Lung (tissue), 12 donors: ENCODE results near the gene SCFD1. TPM values are rescaled to one million over a fixed set of nuclear protein-coding genes. Genes with fewer than 3 reads are reported as not detected.
"Not testable (repeated sequence)": the region's sequence is repeated elsewhere in the genome, so short reads cannot be mapped to it uniquely, and the experiment has no call there.

ENCODE experiments used
- ATAC-seq: fragments of 200-7000 bp; cut with Tn5 transposase; one replicate; pipeline ENCODE4 v1.9.1; 2020; ENCODE audit warnings: moderate number of reproducible peaks; ENCODE audit not compliant: insufficient read depth, low FRiP score
- DNase-seq, 3 donors: peaks; one replicate each; pipeline ENCODE4 v3.0.0-alpha.2; 2013 to 2017
- H3K27ac ChIP-seq, 2 donors: one replicate each; pipeline ENCODE4 v1.5.1; 2013; ENCODE audit warnings: mild to moderate bottlenecking in 2 of 2, moderate library complexity in 2 of 2, control low read depth in 1 of 2, inconsistent platforms in 1 of 2, low read depth in 1 of 2, low read length in 1 of 2
- H3K27me3 ChIP-seq, 3 donors: one replicate each; pipeline ENCODE4 v1.5.1; 2013; ENCODE audit warnings: low read length in 2 of 3; ENCODE audit not compliant: control insufficient read depth in 3 of 3, insufficient read depth in 3 of 3
- H3K36me3 ChIP-seq, 4 donors: one replicate each; pipeline ENCODE4 v1.5.1; 2013; ENCODE audit warnings: low read length in 4 of 4, mild to moderate bottlenecking in 1 of 4, moderate library complexity in 1 of 4; ENCODE audit not compliant: control insufficient read depth in 4 of 4, insufficient read depth in 4 of 4
- H3K4me1 ChIP-seq, 5 donors: one replicate each; pipeline ENCODE4 v1.5.1; 2013; ENCODE audit warnings: low read length in 5 of 5, mild to moderate bottlenecking in 2 of 5, moderate library complexity in 1 of 5; ENCODE audit not compliant: control insufficient read depth in 5 of 5, insufficient read depth in 5 of 5
- H3K4me3 ChIP-seq: one replicate; pipeline ENCODE4 v1.5.1; 2013; ENCODE audit warnings: mild to moderate bottlenecking, control low read depth, moderate library complexity
- H3K9ac ChIP-seq, 2 donors: one replicate each; pipeline ENCODE4 v1.5.1; 2013; ENCODE audit warnings: low read length in 2 of 2, control low read depth in 1 of 2; ENCODE audit not compliant: insufficient read depth in 1 of 2
- H3K9me3 ChIP-seq, 4 donors: one replicate each; pipeline ENCODE4 v1.5.1; 2013; ENCODE audit warnings: low read length in 3 of 4, mild to moderate bottlenecking in 1 of 4, moderate library complexity in 1 of 4; ENCODE audit not compliant: control insufficient read depth in 4 of 4, insufficient read depth in 3 of 4
- CTCF ChIP-seq: IDR thresholded peaks from 2 replicates; pipeline ENCODE4 v1.5.1; 2012; ENCODE audit warnings: mild to moderate bottlenecking; ENCODE audit errors: control extremely low read depth, extremely low read depth
- WGBS, 2 donors: extraction: QIAGEN DNeasy Blood & Tissue Kit; methylation state at CpG; one replicate each; pipeline ENCODE4 v1.1.7; 2013; 5-methylcytosine and 5-hydroxymethylcytosine counted together
- polyA plus RNA-seq, 2 donors: library from polyadenylated mRNA; stranded (reverse); fragments of 200-250 nt; gene quantifications; one replicate each; pipeline ENCODE4 v1.2.1, GENCODE V29; 2013
- total RNA-seq, 2 donors: library from RNA; depleted of rRNA in 1 of 2; stranded (reverse); fragments of >200 nt in 1 of 2; gene quantifications; one replicate each; pipeline ENCODE4 v1.2.1, GENCODE V29; 2014 to 2021
- donor health status: control.
- donor health status: control.
- donor health status: Bipolar disorder and iron deficiency.
- donor health status: healthy.
- donor health status: DM: yes; HTN: yes; CAD: no.

The SCFD1 gene
- total and polyA plus RNA-seq, 4 donors = 36.5 to 232 (median 87.7) TPM

- H3K27ac ChIP-seq = no peak overlapping the region
- H3K4me1 ChIP-seq = peaks cover 7 to 10% (median 8%) of the 10 kb centered on the region in 5 donors
- peaks cover 0 to 7% (median under 1%) of the 10 kb centered on the region in 4 donors for H3K36me3 ChIP-seq
- DNase-seq (no peak), ATAC-seq (no peak)
- no peaks in the 10 kb centered on the region for H3K9me3 ChIP-seq
- no peaks in the 10 kb centered on the region for H3K27me3 ChIP-seq
- 95 to 96% methylated on average over 5 of the region's 5 CpGs for WGBS, 2 donors
- no peak overlapping the region for H3K4me3 ChIP-seq
- TF ChIP-seq CTCF = no peak
- H3K9ac ChIP-seq = no peak overlapping the region
These were observed 2.0 kb downstream of the SCFD1 start for GRCh38 chr14:30624132-30624423.

GRCh38 chr14:30625533-30625932, 3.4 kb downstream of the SCFD1 start:
- Histone ChIP-seq H3K36me3 (peaks cover 0 to 7% (median 2%) of the 10 kb centered on the region in 4 donors), H3K4me3 (no peak overlapping the region), H3K4me1 (peaks cover 7 to 10% (median 8%) of the 10 kb centered on the region in 5 donors), H3K27ac (no peak overlapping the region), H3K9me3 (no peaks in the 10 kb centered on the region), H3K27me3 (no peaks in the 10 kb centered on the region), H3K9ac (no peak overlapping the region)
- ATAC-seq = no peak
- DNase-seq = no peak
- TF ChIP-seq CTCF = no peak
- 94 to 95% methylated on average over 3 of the region's 3 CpGs for WGBS, 2 donors

GRCh38 chr14:30629432-30629831, 7.3 kb downstream of the SCFD1 start:
- H3K4me1 ChIP-seq, ATAC-seq, H3K9ac ChIP-seq, H3K4me3 ChIP-seq, DNase-seq, H3K27me3 ChIP-seq, H3K9me3 ChIP-seq, H3K27ac ChIP-seq: not testable (repeated sequence)
- H3K36me3 ChIP-seq = peaks cover 0 to 12% (median 8%) of the 10 kb centered on the region in 4 donors
- 83 to 92% methylated on average over 8 of the region's 8 CpGs for WGBS, 2 donors

- Histone ChIP-seq H3K4me1 (peaks cover 0 to 7% (median 0%) of the 10 kb centered on the region in 5 donors), H3K36me3 (peaks cover 2 to 18% (median 11%) of the 10 kb centered on the region in 4 donors), H3K27me3 (no peaks in the 10 kb centered on the region), H3K4me3 (no peak overlapping the region), H3K9me3 (no peaks in the 10 kb centered on the region), H3K27ac (no peak overlapping the region), H3K9ac (no peak overlapping the region)
- no peak for TF ChIP-seq CTCF
- DNase-seq = no peak
- no peak for ATAC-seq
These were observed 8.1 kb downstream of the SCFD1 start for GRCh38 chr14:30630248-30630647.
